ENCODE results near the gene FKBP1A. TPM values are rescaled to one million over a fixed set of nuclear protein-coding genes. Genes with fewer than 3 reads are reported as not detected.

The FKBP1A gene
- total and polyA plus RNA-seq, 10 of the 15 experiments (the other 5 are each of a cell fraction or from before 2014, with no cell fraction given), result 103 to 687 (median 254) TPM

DNA sequence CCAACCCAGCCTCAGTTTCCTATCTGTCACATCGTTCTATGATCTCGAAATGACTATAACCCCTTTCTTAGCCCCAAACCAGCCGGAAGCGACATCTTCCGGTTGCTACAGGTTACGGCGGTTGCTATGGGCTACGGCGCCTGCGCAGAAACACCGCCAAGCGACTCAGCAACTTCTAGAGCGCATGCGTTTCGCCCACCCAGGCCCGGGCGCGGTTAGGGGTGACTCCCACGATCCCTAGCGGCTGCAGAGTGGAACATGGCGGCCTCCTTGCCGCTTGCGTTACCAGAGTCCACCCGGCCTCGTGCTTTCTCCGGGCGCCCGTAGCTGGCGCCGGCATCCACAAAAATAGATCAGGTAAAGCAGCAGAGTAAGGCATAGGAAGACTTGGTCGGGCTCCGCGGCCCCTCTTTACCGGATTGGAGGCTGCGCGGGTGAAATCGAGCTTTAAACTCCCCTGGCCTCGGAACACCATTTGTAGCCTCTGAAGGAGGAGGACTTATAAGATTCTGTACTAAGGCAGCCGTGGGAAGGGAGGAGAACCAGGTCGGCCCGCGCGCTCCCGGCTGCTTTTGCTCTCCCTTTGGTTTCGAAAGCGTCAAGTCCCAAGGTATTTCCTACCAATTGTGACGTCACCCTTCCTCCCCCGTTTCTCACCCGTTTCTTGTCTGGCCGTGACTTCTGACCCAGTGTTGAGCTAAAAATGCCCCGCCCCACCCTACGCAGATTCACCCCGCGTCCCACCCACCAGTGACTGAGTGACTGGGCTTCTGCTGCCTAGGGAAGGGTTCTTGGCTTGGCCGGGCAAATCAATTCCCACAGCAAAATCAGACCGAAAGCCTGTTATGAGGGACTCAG is 67.5 kb downstream of the FKBP1A start (continued):
- TF ChIP-seq, protein P1, sequence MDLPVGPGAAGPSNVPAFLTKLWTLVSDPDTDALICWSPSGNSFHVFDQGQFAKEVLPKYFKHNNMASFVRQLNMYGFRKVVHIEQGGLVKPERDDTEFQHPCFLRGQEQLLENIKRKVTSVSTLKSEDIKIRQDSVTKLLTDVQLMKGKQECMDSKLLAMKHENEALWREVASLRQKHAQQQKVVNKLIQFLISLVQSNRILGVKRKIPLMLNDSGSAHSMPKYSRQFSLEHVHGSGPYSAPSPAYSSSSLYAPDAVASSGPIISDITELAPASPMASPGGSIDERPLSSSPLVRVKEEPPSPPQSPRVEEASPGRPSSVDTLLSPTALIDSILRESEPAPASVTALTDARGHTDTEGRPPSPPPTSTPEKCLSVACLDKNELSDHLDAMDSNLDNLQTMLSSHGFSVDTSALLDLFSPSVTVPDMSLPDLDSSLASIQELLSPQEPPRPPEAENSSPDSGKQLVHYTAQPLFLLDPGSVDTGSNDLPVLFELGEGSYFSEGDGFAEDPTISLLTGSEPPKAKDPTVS (IDR thresholded peaks at IDR 0.05; ENCODE audit: low read depth, low read length), result no peak
- TF ChIP-seq POLR2A (IDR thresholded peaks at IDR 0.05; ENCODE audit: low read depth, low read length) (peak; percentile 97), MYB (IDR thresholded peaks at IDR 0.05; ENCODE audit: borderline replicate concordance, low read depth, low read length) (no peak), RFX5 (IDR thresholded peaks at IDR 0.05; ENCODE audit: low read depth, low read length) (0 out of 2 replicates have a peak, but pooled peaks have one; percentile 44)
- TF ChIP-seq, protein P2, sequence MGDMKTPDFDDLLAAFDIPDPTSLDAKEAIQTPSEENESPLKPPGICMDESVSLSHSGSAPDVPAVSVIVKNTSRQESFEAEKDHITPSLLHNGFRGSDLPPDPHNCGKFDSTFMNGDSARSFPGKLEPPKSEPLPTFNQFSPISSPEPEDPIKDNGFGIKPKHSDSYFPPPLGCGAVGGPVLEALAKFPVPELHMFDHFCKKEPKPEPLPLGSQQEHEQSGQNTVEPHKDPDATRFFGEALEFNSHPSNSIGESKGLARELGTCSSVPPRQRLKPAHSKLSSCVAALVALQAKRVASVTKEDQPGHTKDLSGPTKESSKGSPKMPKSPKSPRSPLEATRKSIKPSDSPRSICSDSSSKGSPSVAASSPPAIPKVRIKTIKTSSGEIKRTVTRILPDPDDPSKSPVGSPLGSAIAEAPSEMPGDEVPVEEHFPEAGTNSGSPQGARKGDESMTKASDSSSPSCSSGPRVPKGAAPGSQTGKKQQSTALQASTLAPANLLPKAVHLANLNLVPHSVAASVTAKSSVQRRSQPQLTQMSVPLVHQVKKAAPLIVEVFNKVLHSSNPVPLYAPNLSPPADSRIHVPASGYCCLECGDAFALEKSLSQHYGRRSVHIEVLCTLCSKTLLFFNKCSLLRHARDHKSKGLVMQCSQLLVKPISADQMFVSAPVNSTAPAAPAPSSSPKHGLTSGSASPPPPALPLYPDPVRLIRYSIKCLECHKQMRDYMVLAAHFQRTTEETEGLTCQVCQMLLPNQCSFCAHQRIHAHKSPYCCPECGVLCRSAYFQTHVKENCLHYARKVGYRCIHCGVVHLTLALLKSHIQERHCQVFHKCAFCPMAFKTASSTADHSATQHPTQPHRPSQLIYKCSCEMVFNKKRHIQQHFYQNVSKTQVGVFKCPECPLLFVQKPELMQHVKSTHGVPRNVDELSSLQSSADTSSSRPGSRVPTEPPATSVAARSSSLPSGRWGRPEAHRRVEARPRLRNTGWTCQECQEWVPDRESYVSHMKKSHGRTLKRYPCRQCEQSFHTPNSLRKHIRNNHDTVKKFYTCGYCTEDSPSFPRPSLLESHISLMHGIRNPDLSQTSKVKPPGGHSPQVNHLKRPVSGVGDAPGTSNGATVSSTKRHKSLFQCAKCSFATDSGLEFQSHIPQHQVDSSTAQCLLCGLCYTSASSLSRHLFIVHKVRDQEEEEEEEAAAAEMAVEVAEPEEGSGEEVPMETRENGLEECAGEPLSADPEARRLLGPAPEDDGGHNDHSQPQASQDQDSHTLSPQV (IDR thresholded peaks at IDR 0.05), result no peak

Data from GM12878 (cell line).